ENCODE results near the gene DHX35.

GRCh38 chr20:38939686-38940085, 22.5 kb upstream of the DHX35 start:
- TF ChIP-seq POLR2AphosphoS5 (IDR thresholded peaks at IDR 0.05; ENCODE audit: borderline replicate concordance, low read depth, low read length) (no peak), EZH2 (IDR thresholded peaks at IDR 0.05) (no peak), FOXP2 (optimal IDR thresholded peaks at IDR 0.05; ENCODE audit: control extremely low read depth, extremely low read length, insufficient read depth) (no peak)

All from SK-N-MC (cell line).